Gastrocnemius medialis (tissue), 4 donors: ENCODE data around the gene ABCG4.

ENCODE experiments used
- POLR2A ChIP-seq, 2 donors: fragments of 450-650 bp; IDR thresholded peaks; one replicate each; pipeline ENCODE4 v1.6.1; 2017; ENCODE audit warnings: antibody characterized with exemption in 2 of 2, mild to moderate bottlenecking in 2 of 2, moderate library complexity in 2 of 2
- TF ChIP-seq, protein P1 (sequence below), 5 experiments: fragments of 450-650 bp in 3 of 5; fragments of 200-600 bp in 2 of 5; sonication (generic) in 2 of 5; IDR thresholded peaks in 4 of 5; conservative IDR thresholded peaks in 1 of 5; 1 replicate in 4 of 5; 2 replicates in 1 of 5; pipeline ENCODE4 v1.5.1; 2016 to 2019; ENCODE audit warnings: antibody characterized with exemption in 5 of 5, mild to moderate bottlenecking in 3 of 5, moderate library complexity in 3 of 5

GRCh38 chr11:119194811-119195440, 46.1 kb downstream of the ABCG4 start:
- TF ChIP-seq, protein P1, sequence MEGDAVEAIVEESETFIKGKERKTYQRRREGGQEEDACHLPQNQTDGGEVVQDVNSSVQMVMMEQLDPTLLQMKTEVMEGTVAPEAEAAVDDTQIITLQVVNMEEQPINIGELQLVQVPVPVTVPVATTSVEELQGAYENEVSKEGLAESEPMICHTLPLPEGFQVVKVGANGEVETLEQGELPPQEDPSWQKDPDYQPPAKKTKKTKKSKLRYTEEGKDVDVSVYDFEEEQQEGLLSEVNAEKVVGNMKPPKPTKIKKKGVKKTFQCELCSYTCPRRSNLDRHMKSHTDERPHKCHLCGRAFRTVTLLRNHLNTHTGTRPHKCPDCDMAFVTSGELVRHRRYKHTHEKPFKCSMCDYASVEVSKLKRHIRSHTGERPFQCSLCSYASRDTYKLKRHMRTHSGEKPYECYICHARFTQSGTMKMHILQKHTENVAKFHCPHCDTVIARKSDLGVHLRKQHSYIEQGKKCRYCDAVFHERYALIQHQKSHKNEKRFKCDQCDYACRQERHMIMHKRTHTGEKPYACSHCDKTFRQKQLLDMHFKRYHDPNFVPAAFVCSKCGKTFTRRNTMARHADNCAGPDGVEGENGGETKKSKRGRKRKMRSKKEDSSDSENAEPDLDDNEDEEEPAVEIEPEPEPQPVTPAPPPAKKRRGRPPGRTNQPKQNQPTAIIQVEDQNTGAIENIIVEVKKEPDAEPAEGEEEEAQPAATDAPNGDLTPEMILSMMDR (IDR thresholded peaks at IDR 0.05 in 4 of 5, conservative IDR thresholded peaks at IDR 0.05 in 1 of 5) = no peak
- no peak for TF ChIP-seq POLR2A (IDR thresholded peaks at IDR 0.05)
